NCI-H526 (cell line): ENCODE measurements around the gene MAP2K4.
"Not testable (repeated sequence)": the region's sequence is repeated elsewhere in the genome, so short reads cannot be mapped to it uniquely, and the experiment has no call there.

Experiments
- DNase-seq, 2 experiments: peaks; one replicate each; lab custom pipeline; 2025; lab: John Stamatoyannopoulos, UW

MAP2K4 gene

GRCh38 chr17:12162187-12162586 is 141.5 kb downstream of the MAP2K4 start:
- DNase-seq = not testable (repeated sequence)

DNA sequence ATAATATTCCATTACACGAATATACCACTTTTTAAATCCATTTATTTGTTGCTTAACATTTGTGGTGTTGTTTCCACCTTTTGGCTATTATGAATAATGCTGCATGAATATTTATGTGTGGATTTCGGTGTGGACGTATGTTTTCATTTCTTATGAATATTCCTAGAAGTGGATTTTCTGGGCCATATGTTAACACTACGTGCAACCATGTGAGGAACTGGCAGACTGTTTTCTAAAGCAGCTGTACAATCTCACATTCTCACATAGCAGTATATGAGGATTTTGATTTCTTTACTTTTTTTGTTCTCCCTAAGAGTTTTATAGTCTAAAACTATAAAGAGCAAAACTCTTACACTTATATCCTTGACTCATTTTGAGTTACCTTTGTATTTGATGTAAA is 143.4 kb downstream of the MAP2K4 start:
- no peak for DNase-seq

DNA sequence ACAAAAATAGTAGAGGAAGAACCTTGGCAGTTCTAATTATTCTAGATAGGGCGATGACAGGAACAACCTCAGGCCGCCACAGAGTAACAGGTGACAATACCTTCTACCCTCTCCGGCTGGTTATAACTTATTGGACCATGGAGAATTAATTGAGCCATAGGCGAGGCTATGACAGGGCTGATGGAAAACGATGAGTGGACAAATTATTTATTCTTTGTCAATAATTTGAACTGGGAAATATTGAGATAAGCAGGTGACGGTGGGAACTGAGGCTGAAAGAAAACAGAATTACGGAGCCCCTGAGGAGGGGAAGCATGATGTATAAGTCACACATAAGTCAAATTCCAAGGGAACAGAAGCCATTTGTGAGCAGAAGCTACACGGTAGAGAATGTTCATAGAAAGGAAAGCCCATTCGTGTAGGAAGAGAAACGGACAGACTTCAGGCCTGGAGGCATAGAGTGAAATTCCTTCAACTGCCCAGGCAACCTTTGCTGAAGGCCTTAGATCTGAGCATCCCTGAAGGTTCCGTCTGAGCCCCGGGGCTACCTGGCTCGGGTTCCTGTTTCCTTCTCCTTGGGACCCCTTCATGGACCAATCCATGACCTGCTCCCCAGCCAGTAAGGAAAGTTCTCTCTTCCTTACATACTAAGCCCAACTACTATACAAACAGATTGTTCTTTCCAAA is 158.1 kb downstream of the MAP2K4 start:
- DNase-seq = no peak

DNA sequence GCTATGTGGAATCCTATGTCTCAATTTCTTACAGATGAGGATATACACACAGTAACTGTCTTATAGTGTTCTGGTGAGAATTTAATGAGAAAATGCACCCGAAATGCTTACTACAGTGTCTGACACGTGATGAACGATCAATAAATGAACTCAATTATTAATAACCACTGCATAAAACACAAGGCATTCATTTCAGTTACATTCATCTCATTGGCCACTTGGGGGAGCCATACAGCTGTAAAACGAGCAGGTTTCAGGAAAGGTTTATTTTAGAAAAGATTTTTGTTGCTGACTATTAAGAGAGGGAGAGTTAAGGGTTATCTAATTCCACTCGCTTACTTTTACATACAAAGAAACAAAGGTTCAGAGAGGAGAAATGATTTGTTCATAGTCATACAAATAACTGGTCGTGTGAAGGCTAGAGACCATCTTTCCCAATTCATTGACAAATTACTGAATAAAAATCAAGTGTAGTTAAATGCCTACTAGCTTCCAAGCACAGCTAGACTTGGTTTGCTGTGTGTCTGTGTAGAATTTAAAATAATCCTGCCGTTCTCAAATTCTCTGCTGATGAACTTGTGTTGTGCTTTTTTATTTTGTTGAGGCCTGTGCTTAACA is 160.1 kb downstream of the MAP2K4 start:
- DNase-seq = peak in 1 of 2 experiments; percentile 44

- DNase-seq = no peak
These were observed 167.0 kb downstream of the MAP2K4 start for GRCh38 chr17:12187658-12188057.

GRCh38 chr17:12193144-12193735 is 172.6 kb downstream of the MAP2K4 start:
- no peak for DNase-seq
